IPS DF 19.7 (cell line): ENCODE data around the gene EIF4ENIF1.
"Not testable (repeated sequence)": the region's sequence is repeated elsewhere in the genome, so short reads cannot be mapped to it uniquely, and the experiment has no call there.

Experiments used
- DNase-seq: peaks from one replicate; pipeline ENCODE4 v3.0.0-alpha.2; 2013; ENCODE audit warnings: low read depth, low spot score

EIF4ENIF1 gene

DNA sequence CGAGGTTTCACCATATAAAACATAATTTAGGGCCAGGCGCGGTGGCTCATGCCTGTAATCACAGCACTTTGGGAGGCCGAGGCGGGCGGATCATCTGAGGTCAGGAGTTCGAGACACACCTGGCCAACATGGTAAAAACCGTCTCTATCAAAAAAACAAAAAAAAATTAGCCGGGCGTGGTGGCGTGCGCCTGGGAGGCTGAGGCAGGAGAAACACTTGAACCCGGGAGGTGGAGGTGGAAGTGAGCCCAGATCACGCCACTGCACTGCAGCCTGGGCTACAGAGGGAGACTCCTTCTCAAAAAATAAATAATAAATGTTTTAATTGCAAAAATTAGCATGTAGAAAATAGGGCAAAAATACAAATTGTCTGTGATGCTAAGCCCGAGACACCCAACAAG is 5.7 kb upstream of the EIF4ENIF1 start:
- no peak for DNase-seq

DNA sequence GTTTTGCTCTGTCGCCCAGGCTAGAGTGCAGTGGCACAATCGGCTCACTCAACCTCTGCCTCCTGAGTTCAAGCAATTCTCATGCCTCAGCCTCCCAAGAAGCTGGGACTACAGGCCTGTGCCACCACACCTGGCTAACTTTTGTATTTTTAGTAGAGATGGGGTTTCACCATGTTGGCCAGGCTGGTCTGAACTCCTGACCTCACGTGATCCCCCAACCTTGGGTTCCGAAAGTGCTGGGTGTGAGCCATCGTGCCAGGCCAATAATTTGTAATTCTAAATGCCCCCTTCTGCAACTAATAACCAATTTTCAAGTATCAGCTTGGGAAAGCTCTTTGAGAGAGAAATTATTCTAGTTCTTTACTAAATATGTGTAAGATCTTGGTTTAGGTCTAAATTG is 3.7 kb upstream of the EIF4ENIF1 start:
- not testable (repeated sequence) for DNase-seq

DNA sequence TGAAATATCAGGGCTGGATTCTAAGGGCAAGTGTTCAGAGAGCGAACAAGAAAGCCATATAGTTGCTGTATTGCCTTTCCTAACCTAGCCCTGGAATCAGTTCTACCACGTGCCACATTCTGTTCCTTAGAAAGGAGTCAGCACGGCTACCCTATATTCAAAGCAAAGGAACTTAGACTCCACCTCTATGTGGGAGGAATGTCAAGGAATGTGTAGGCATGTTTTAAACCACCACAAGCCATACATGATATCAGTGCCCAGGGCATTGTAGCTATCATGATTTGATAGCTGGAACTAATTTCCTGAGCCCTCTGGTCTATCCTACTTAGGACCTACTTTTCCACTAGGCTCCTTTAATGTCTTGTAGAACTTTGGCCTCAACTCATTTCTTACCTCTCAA is 2.5 kb upstream of the EIF4ENIF1 start:
- no peak for DNase-seq

DNA sequence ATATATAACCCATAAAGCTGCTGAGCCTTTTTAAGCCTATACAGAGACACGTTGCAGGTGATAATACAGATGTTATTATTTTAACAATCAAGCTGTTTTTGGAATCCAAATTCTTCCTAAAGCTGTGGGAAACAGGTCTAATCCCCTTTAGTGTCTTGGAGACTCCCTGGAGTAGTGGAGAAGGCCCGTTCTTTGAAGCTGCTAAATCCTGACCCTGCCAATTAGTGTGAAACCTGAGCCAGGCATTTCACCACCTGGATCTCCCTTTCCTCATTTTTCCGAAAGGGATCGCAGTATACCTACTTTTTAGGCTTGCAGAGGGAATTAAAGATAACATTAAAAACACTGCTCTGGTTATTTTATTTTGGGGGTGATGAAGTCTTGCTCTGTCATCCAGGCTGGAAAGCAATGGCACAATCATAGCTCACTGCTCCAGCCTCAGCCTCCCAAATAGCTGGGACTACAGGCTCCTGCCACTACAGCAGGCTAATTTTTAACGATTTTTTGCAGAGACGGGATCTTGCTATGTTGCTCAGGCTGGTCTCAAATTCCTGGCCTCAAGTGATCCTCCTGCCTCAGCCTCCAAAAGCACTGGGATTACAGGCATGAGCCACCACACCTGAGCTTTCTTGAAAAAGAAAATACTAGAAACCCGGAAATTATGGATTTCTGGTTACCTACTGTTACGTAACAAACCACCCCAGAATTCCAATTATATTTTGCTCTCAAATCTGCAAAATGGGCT is 1.7 kb upstream of the EIF4ENIF1 start:
- DNase-seq = no peak

DNA sequence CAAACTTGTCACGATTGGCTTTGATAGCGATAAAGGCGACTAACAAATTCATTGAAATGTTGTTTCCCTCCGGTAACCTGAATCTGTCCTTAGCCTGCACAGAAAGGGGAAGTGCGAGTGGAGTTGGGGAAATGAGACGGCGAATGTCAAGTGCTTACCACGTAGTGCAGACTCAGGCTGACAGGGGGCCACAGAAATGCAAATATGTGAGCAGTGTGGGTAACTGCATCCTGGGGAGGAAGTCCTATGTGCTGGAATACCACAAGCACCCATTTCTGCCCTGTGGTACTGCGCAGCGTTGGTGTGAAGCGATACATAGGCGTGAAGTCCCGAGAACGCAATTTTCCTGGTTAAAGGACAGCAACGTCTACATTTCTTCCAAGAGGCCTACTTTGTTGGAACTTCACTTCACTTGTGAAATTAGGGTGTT is 869 bp upstream of the EIF4ENIF1 start:
- DNase-seq = no peak

DNA sequence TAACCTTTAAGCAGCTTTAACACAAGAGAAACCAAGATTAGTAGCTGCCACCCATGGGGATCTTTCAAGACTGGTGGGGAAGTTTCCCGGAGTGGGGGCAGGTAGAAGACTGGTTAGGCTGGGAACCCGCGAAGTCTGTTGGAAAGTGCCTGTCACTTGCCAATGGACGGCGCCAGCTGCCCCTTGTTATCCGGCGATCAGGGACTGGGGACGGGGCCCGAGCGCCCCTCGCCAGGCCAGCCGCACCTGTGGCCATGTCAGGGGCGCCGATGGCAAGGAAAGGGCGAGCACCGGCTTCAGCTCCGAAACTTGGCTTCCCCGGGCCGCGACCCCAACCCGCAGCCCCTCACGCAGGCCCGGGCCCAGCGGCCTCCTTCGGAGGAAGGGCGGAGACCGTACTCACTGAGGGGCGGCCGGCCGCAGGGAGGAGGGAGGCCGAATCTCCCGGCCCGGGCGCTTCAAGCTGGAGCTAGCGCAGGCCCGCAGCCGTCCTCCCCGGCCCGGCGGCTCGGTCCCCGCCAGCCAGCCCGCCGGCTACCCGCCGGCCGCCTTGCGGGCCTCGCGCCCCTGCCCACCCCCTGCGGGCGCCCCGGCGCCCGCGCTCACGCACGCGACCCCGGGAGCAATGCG is 539 bp downstream of the EIF4ENIF1 start:
- no peak for DNase-seq

DNA sequence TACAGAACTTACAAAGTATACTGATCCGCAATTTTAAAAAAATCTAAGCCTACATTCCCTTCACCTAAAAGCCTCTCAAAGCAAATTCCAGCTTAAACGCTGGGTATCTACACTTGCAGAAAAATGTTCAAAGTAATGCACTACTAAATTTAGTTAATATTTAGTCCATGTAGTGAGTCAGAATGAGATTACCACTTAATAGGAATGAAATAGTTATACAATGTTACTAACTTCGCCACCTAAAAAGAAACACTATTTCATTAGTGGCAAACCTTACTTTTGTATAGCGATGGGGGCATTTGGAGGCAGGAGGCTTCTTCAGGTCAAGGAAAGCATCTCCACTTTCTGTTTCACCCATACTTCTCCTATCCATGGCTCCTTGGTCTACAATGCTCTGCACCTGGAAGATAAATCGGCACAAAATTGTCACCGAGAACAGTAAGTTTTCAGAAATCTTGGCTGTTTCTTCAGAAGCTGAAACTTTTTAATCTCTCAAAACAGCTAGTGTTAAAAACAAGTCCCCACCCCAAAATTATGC is 1.2 kb downstream of the EIF4ENIF1 start:
- no peak for DNase-seq

DNA sequence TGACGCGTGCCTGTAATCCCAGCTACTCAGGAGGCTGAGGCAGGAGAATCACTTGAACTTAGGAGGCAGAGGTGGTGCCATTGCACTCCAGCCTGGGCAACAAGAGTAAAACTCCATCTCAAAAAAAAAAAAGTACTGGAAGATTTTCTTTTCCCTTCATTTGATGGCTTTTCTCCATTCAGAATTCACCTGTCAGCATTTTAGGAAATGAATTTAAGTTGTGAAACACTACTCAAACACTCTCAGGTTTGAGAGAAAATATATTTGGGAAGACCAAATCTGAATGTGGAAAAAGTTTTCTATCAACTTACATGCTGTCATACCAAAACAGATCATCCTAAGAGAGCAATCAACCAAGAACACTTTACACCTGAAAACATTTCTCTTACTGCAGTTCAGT is 2.7 kb downstream of the EIF4ENIF1 start:
- DNase-seq = no peak

DNA sequence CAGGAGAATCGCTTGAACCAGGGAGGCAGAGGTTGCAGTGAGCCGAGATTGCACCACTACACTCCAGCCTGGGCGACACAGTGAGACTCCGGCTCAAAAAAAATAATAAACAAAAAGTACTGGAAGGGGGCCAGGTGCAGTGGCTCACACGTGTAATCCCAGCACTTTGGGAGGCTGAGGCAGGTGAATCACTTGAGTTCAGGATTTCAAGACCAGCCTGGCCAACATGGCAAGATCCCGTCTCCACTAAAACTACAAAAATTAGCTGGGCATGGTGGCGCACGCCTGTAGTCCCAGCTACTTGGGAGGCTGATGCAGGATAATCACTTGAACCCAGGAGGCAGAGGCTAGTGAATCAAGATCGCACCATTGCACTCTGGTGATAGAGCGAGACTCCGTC is 3.3 kb downstream of the EIF4ENIF1 start:
- DNase-seq = not testable (repeated sequence)

DNA sequence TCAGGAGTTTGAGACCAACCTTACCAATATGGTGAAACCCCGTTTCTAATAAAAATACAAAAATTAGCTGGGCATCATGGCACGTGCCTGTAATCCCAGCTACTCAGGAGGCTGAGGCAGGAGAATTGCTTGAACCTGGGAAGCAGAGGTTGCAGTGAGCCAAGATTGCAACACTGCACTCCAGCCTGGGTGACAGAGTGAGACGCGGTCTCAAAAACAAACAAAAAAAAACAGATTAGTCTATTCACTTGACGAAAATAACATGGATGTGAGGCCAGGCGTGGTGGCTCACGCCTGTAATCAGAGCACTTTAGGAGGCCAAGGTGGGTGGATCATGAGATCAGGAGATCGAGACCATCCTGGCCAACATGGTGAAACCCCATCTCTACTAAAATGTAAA is 7.2 kb downstream of the EIF4ENIF1 start:
- not testable (repeated sequence) for DNase-seq

DNA sequence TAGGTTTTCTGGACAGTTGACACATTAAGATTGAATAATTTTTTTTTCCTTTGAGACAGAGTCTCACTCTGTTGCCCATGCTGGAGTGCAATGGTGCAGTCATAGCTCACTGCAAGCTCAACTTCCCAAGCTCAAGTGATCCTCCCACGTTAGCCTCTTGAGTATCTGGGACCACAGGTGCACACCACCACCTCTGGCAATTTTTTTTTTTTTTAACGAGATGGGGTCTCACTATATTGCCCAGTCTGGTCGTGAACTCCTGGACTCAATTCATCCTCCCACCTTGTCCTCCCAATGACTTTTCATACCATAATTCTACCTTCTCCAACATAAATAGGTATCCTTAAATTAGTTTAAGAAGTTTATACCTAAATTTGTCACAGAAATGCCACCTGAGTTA is 8.5 kb downstream of the EIF4ENIF1 start:
- no peak for DNase-seq

DNA sequence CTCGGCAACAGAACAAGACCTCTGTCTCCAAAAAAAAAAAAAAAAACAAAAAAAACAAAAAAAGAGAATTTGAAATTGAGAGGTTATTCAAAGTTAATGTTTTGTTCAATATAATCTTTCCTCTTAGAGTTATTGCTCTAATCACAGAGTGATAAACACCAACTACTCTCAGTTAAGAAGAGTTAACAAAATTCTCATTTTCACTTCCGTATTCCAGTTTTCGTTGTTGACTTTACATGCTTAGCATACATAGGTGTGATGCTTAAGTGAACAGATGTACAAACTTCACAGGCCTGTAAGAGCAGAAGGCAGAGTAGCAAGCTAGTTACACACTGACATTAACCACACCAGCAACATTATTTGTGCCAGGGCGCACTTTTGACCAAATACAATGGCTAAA is 12.3 kb downstream of the EIF4ENIF1 start:
- no peak for DNase-seq

DNA sequence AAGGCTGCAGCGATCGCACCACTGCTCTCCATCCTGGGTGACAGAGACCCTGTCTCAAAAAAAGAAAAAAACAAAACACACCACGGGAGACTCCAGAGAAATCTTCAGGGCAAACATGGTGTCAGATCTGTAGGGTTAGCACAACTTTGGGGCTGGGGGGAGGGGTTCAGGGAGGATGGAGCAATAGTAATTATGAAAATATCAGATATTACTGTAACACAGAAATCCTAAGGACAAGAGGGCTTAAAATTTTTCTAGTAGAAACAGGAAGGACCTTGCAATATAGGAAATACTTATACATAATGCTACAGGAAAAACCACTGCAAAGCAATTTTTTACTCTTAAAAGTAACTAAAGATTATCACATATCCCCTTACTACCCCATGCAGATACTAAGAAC is 13.8 kb downstream of the EIF4ENIF1 start:
- no peak for DNase-seq

DNA sequence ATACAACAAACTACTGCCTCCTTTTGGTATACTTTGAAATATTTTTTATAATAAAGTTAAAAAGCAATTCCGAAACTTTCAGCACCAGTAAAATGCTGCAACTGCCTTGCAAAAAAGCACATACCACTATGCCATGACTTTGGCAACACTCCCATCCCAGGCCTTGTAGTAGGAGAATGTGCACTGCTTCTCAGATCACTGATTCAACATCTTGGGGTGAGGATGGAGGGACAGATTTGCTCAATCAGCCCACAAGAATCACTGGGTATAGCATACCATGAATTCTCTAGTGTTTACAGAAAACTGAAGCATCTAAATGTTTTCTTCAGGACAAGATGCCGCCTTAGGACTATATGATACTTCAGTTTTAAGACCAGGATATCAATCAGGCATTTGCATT is 14.9 kb downstream of the EIF4ENIF1 start:
- no peak for DNase-seq

DNA sequence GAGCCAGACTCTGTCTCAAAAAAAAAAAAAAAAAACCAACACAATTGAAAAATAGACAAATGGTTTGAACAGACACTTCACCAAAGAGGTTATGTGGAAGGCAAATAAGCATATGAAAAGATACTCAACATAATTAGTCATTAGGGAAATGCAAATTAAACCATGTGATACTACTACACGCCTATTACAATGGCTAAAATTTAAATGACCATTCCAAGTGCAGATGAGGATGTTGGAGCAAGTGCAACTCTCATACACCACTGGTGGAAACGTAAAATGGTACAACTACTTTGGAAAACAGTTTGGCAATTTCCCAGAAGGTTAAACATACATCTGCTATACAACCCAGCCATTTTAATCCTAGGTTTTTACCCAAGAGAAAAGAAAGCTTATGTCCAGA is 24.3 kb downstream of the EIF4ENIF1 start:
- no peak for DNase-seq

DNA sequence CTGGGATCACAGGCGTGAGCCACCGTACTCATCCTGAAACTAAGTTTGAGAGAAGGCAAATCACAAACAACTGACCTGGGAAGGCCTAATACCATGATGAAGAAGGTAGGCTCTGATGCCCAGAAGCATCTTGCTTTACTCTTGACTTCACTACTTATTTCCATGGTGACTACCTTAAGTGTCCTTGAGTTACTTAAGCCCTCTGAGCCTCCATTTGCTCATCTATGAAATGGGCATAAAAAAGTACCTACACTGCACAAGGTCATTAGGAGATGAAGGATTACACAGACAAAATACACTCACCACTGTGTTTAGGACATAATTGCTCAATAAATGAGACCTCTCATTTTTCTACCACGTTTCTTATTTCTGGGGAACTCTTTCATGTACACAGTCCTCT is 27.9 kb downstream of the EIF4ENIF1 start:
- no peak for DNase-seq

DNA sequence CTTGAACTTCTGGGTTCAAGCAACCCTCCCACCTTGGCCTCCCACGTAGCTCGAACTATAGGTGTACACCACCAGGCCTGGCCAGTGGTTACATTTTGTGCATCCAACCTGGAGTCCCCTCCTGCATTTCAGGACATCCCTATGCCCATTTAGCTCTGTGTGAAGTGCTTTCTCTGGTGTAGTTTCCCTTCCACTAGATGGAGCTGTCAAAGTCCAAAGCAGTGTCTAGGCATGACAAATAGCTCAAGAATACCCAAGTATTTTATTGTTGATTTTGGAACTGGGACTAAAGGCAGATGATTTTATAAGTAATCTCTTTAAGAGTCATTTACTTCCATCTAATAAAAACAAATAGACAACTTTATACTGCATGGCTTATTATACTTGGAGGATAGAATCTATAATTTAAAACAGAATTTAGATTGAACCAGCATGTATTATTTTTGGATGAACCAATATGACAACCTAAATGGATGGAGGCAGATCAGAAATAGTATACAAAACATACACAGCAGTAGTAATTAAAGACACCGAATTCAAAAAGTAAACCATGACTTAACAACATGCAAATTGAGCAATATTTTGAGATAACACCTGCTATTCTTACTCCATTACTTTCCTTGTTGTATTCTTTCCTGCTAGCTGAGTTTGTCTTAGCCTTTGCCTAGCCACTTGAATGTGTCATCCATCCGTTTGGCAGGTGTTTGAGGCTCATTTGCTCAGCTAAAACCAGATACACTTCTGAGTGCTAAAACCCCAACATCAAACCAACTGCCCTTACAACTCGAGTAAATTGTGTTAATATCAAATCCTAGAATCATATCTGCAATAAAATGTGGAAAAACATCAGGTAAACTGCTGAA is 37.7 kb downstream of the EIF4ENIF1 start:
- no peak for DNase-seq

DNA sequence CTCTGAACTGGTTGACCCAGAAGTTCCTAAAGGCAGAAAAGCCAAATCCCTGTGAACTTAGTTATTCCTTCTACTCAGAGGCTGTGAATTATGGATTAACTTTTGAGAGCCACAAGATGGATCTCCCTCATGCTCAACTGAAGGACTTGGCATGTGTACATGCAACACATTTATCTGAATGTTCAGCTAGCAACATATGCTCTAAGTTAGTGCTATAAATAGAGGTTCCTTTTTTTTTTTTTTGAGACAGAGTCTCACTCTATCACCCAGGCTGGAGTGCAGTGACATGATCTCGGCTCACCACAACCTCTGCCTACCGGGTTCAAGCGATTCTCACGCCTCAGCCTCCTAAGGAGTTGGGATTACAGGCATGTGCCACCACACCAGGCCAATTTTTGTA is 40.1 kb downstream of the EIF4ENIF1 start:
- DNase-seq = no peak

DNA sequence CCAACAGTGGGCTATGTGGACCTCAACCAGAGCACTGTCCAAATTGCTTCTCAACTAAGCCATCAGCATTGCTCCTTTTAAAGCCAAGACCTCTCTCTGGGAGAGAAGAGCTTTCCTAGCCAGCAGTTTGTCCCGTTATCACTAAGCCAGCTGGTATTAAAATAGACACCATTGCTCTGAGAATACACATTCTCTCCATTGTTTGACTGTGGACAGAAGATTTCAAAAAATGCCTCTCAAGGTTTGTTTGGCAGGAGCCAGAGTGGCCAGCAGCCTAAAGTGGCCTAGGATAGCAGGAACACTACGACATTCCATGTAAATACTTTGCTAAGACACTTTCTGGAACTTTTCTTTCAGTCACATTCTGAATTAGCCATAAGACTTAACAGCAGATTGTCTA is 41.3 kb downstream of the EIF4ENIF1 start:
- no peak for DNase-seq

DNA sequence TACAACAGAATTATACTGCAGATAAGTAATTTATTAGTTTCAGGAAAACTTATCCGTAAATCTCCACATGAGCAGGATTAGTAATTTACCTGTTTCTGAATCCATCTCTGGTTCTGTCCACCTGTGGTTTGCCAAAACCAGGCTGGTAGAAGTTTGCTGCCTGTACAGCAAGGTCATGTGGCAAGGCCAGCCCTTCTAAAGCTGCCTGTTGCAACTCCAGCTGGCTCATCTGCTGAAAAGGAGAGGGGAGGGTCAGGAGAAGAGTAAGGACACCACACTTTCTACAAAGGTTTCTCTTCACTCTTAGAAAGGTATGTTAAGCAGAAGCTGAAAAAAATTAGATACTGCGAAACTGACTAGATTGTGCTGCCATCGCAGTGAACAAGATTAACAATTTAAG is 42.3 kb downstream of the EIF4ENIF1 start:
- no peak for DNase-seq

DNA sequence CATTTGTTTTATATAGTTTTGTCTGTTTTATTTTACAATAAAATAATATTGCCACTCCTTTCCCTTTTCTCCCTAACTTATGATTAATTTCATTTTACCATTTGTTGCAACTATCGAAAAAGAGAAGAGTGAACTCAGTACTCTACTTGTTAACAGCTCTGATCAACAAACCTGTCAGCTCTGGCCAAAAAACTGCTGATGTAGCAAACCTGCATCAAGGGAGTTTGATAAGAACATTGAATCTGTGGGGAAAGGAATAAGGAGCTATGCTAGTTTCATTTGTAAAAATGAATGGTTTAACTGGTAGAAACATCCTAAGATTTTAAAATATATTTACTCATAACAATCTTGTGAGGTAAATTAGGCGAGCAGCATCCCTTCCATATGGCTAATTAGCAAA is 42.9 kb downstream of the EIF4ENIF1 start:
- DNase-seq = no peak

DNA sequence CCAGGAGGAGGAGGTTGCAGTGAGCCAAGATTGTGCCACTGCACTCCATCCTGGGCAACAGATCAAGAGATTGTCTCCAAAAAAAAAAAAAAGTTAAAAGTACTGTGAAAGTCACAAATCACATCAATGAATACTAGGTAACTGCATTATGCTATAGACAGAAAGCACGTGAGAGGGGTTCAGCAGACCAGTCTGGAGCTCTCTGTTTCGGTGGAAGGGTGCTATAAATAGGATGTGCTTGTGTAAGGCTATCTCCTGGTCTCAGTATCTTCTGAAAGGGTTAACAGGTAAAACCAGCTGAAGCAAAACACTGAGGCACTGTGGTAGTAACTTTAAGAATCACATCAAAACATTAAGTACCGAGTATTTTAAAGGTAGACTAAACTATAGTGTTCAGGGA is 43.4 kb downstream of the EIF4ENIF1 start:
- no peak for DNase-seq
